ENCODE data around the gene EXOSC10. TPM values are rescaled to one million over a fixed set of nuclear protein-coding genes. Genes with fewer than 3 reads are reported as not detected.
A peak's percentile ranks its signal among the peaks of the same experiment; 100 is the strongest.

The EXOSC10 gene
- total and polyA plus RNA-seq, 8 donors = 15.1 to 118 (median 34.3) TPM

DNA sequence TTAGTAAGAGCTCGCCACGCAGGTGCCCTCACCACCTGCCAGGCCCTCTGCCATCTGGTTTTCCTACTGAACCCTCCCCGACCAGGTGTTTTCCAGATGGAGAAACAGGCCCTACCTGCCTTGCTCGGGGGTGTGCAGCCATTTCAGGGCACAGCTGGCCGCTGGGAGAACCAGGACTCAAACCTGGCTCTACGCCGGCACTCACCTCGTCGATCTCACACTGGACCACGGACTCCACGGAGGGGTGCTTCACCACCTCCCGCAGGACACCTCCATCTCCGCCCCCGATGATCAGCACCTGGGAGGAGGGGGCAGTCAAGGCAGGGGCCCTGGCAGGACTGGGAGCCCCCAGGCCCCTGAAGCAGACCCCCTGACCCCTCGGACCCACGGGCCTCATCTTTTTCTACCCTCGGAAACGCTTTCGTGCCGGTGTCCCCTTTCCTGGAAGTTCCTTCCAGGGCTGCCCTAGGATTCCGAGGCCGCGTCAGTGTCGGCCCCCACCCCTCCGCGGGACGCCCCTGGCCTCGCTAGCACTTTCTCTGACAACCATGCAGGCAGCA, 41.0 kb downstream of the EXOSC10 start:
- Histone ChIP-seq H3K27me3 (peaks cover 0 to 2% (median 0%) of the 10 kb centered on the region in 3 donors), H3K9me3 (no peaks in the 10 kb centered on the region), H3K4me1 (peaks cover 11 to 34% (median 24%) of the 10 kb centered on the region in 4 donors), H3K36me3 (peaks cover 19 to 54% (median 50%) of the 10 kb centered on the region in 4 donors), H3K4me3 (peak overlapping the region; percentile 88 to 99 (median 96)), H3K27ac (peak overlapping the region in 2 of 5 donors; percentile 75 to 84)
- WGBS, 5 donors = 27 to 44% (median 37%) methylated on average over 20 to 28 of the region's 28 CpGs
- DNase-seq = peak; percentile 29 to 40
- intact Hi-C loops (cut with DNase I; ENCODE audit: low total_unique reads) = no loop called here
- TF ChIP-seq, protein P1, sequence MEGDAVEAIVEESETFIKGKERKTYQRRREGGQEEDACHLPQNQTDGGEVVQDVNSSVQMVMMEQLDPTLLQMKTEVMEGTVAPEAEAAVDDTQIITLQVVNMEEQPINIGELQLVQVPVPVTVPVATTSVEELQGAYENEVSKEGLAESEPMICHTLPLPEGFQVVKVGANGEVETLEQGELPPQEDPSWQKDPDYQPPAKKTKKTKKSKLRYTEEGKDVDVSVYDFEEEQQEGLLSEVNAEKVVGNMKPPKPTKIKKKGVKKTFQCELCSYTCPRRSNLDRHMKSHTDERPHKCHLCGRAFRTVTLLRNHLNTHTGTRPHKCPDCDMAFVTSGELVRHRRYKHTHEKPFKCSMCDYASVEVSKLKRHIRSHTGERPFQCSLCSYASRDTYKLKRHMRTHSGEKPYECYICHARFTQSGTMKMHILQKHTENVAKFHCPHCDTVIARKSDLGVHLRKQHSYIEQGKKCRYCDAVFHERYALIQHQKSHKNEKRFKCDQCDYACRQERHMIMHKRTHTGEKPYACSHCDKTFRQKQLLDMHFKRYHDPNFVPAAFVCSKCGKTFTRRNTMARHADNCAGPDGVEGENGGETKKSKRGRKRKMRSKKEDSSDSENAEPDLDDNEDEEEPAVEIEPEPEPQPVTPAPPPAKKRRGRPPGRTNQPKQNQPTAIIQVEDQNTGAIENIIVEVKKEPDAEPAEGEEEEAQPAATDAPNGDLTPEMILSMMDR (IDR thresholded peaks at IDR 0.05) = no peak
- TF ChIP-seq EP300 (IDR thresholded peaks at IDR 0.05) (no peak), POLR2AphosphoS5 (IDR thresholded peaks at IDR 0.05) (no peak), POLR2A (IDR thresholded peaks at IDR 0.05) (no peak)

DNA sequence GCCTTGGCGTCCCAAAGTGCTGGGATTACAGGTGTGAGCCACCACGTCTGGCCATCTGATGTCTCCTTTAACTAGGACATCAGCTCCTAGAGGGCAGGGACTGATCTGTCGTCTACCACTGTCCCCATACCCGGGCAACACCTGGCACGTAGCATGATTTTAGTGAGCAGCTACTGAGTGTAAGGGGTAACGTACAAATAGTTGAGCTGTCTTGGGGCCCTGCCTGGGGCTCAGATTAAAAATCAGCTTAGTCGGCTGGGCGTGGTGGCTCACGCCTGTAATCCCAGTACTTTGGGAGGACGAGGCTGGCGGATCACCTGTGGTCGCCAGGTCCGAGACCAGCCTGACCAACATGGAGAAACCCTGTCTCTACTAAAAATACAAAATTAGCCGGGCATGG, 41.6 kb downstream of the EXOSC10 start:
- Histone ChIP-seq H3K4me3 (no peak overlapping the region), H3K36me3 (peaks cover 19 to 48% (median 44%) of the 10 kb centered on the region in 4 donors), H3K9me3 (no peaks in the 10 kb centered on the region), H3K4me1 (peaks cover 11 to 36% (median 28%) of the 10 kb centered on the region in 4 donors), H3K27ac (no peak overlapping the region), H3K27me3 (peaks cover 0 to 8% (median 0%) of the 10 kb centered on the region in 3 donors)
- no peak for DNase-seq
- intact Hi-C loops (cut with DNase I; ENCODE audit: low total_unique reads) = no loop called here
- TF ChIP-seq EP300 (IDR thresholded peaks at IDR 0.05) (no peak), POLR2AphosphoS5 (IDR thresholded peaks at IDR 0.05) (no peak), POLR2A (IDR thresholded peaks at IDR 0.05) (no peak)
- TF ChIP-seq, protein P1 (IDR thresholded peaks at IDR 0.05) = no peak
- WGBS, 5 donors = 92 to 96% (median 95%) methylated on average over 13 to 14 of the region's 14 CpGs

DNA sequence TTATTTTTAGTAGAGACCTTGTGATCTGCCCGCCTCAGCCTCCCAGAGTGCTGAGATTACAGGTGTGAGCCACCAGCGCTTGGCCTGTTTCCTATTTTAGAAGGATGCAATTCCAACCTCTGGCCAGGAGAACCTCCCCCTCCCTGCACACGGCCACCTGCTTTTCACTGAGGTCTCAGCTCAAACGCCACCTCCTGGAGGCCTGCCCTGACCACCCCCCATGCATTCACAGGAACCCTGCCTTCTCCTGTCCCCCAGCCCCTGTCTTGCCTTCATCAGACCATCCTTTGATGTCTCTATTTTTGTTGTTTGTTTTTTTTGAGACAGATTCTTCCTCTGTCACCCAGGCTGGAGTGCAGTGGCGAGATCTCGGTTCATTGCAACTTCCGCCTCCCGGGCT, 42.2 kb downstream of the EXOSC10 start:
- 85 to 94% (median 89%) methylated on average over 8 of the region's 8 CpGs for WGBS, 5 donors
- Histone ChIP-seq H3K27me3 (peaks cover 0 to 11% (median 0%) of the 10 kb centered on the region in 3 donors), H3K9me3 (no peaks in the 10 kb centered on the region), H3K4me3 (no peak overlapping the region), H3K36me3 (peaks cover 19 to 44% (median 42%) of the 10 kb centered on the region in 4 donors), H3K27ac (no peak overlapping the region), H3K4me1 (peaks cover 11 to 41% (median 31%) of the 10 kb centered on the region in 4 donors)
- DNase-seq = no peak
- intact Hi-C loops (cut with DNase I; ENCODE audit: low total_unique reads) = no loop called here
- TF ChIP-seq, protein P1 (IDR thresholded peaks at IDR 0.05) = no peak

GRCh38 chr1:11056504-11056903, 43.2 kb downstream of the EXOSC10 start:
- Histone ChIP-seq H3K4me3 (no peak overlapping the region), H3K27ac (no peak overlapping the region), H3K36me3 (peaks cover 19 to 44% (median 42%) of the 10 kb centered on the region in 4 donors), H3K27me3 (peaks cover 0 to 11% (median 0%) of the 10 kb centered on the region in 3 donors), H3K9me3 (no peaks in the 10 kb centered on the region), H3K4me1 (peaks cover 10 to 36% (median 30%) of the 10 kb centered on the region in 4 donors)
- intact Hi-C loops (cut with DNase I; ENCODE audit: low total_unique reads) = no loop called here
- no peak for DNase-seq
- WGBS, 5 donors = 82 to 93% (median 89%) methylated on average over 7 of the region's 7 CpGs
- TF ChIP-seq, protein P1 (IDR thresholded peaks at IDR 0.05) = no peak
- TF ChIP-seq EP300 (IDR thresholded peaks at IDR 0.05) = no peak
- TF ChIP-seq POLR2A (IDR thresholded peaks at IDR 0.05) = no peak
- no peak for TF ChIP-seq POLR2AphosphoS5 (IDR thresholded peaks at IDR 0.05)

All from stomach (tissue), 9 donors.